Measurements from ENCODE around the gene D2HGDH.

DNA sequence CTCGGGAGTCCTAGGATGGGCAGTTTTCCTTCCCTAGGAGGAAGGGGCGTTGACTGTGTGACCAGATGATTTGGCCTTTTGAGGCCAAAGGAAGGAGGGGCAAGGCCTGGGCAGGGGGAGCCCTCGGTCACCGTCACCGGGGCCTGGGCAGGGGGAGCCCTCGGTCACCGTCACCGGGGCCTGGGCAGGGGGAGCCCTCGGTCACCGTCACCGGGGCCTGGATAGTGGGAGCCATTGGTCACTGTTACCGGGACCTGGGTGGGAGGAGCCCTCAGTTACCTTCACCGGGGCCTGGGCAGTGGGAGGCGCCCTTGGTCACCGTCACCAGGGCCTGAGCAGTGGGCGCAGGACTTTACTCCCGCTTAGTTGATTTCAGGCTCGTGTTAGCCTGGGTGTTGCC is 17.3 kb downstream of the D2HGDH start:
- TF ChIP-seq, protein P1, sequence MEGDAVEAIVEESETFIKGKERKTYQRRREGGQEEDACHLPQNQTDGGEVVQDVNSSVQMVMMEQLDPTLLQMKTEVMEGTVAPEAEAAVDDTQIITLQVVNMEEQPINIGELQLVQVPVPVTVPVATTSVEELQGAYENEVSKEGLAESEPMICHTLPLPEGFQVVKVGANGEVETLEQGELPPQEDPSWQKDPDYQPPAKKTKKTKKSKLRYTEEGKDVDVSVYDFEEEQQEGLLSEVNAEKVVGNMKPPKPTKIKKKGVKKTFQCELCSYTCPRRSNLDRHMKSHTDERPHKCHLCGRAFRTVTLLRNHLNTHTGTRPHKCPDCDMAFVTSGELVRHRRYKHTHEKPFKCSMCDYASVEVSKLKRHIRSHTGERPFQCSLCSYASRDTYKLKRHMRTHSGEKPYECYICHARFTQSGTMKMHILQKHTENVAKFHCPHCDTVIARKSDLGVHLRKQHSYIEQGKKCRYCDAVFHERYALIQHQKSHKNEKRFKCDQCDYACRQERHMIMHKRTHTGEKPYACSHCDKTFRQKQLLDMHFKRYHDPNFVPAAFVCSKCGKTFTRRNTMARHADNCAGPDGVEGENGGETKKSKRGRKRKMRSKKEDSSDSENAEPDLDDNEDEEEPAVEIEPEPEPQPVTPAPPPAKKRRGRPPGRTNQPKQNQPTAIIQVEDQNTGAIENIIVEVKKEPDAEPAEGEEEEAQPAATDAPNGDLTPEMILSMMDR (IDR thresholded peaks at IDR 0.05) = no peak
- no peak for TF ChIP-seq POLR2A (IDR thresholded peaks at IDR 0.05)

All from testis (tissue), 2 donors.